NCI-H1930 (cell line): ENCODE data around the gene LRMDA.

ENCODE experiments used
- DNase-seq, 2 experiments: peaks; one replicate each; lab custom pipeline; 2025; lab: John Stamatoyannopoulos, UW

The LRMDA gene

GRCh38 chr10:75449382-75450074, 18.1 kb downstream of the LRMDA start:
- DNase-seq = peak in 1 of 2 experiments; percentile 61

- peak in 1 of 2 experiments; percentile 61 for DNase-seq
Measured at GRCh38 chr10:75450075-75450445, 18.6 kb downstream of the LRMDA start.

- DNase-seq = peak; percentile 58 to 77
Measured at GRCh38 chr10:75450644-75451640, 19.5 kb downstream of the LRMDA start.

- no peak for DNase-seq
Measured at GRCh38 chr10:75451831-75452230, 20.4 kb downstream of the LRMDA start.

- no peak for DNase-seq
Measured at GRCh38 chr10:75452997-75453396, 21.6 kb downstream of the LRMDA start.

GRCh38 chr10:75456122-75456521, 24.7 kb downstream of the LRMDA start:
- no peak for DNase-seq

- no peak for DNase-seq
Measured at GRCh38 chr10:75460059-75460458, 28.6 kb downstream of the LRMDA start.

GRCh38 chr10:75461672-75462649, 30.5 kb downstream of the LRMDA start:
- DNase-seq = no peak

GRCh38 chr10:75462865-75463264, 31.4 kb downstream of the LRMDA start:
- no peak for DNase-seq

- no peak for DNase-seq
Measured at GRCh38 chr10:75464478-75465449, 33.3 kb downstream of the LRMDA start.

GRCh38 chr10:75465450-75465827, 34.0 kb downstream of the LRMDA start:
- no peak for DNase-seq

GRCh38 chr10:75466001-75466400, 34.6 kb downstream of the LRMDA start:
- DNase-seq = no peak

- DNase-seq = no peak
Measured at GRCh38 chr10:75466886-75467285, 35.5 kb downstream of the LRMDA start.

- no peak for DNase-seq
Measured at GRCh38 chr10:75468612-75469005, 37.2 kb downstream of the LRMDA start.

- DNase-seq = no peak
Measured at GRCh38 chr10:75469006-75469616, 37.7 kb downstream of the LRMDA start.

GRCh38 chr10:75470901-75471300, 39.5 kb downstream of the LRMDA start:
- DNase-seq = no peak

- DNase-seq = no peak
Measured at GRCh38 chr10:75472685-75473084, 41.3 kb downstream of the LRMDA start.

GRCh38 chr10:75474106-75474505, 42.7 kb downstream of the LRMDA start:
- DNase-seq = no peak

- DNase-seq = no peak
Measured at GRCh38 chr10:75475460-75476182, 44.2 kb downstream of the LRMDA start.

- no peak for DNase-seq
Measured at GRCh38 chr10:75476569-75476968, 45.1 kb downstream of the LRMDA start.
